Stimulated activated CD4-positive, alpha-beta T cell treated with anti-CD3 and anti-CD28 coated beads, Interleukin-4, amount 100 ng/mL, for 4 hours (primary cell): ENCODE results near the gene MAP3K12.
"Not testable (repeated sequence)": the region's sequence is repeated elsewhere in the genome, so short reads cannot be mapped to it uniquely, and the experiment has no call there.

Experiments
- DNase-seq, 2 experiments: peaks; one replicate each; pipeline ENCODE4 v3.0.0-alpha.2; 2020

MAP3K12 gene

GRCh38 chr12:53499266-53500141 is at the start of gene MAP3K12:
MAP3K12 (minus strand) TSS chr12:53499458; CDS start chr12:53487391, 12,067 bp downstream.
- peak; percentile 39 to 63 for DNase-seq

DNA sequence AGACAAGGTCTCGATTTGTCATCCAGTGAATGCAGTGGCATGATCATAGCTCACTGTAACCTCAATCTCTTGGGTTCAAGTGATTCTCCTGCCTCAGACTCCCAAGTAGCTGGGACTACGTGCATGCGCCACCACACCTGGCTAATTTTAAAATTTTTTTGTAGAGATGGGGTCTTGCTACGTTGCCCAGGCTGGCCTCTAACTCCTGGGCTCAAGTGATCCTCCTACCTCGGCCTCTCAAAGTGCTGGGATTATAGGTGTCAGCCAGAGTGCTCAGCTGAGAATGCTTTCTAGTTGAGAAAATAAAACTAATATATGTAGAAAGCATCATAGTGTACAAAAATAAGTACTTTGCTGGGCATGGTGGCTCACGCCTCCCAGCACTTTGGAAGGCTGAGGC is 49.1 kb upstream of the MAP3K12 start:
- DNase-seq, result not testable (repeated sequence)

- DNase-seq, result peak; percentile 23 to 52
Observed at GRCh38 chr12:53543539-53543938, 44.3 kb upstream of the MAP3K12 start.

DNA sequence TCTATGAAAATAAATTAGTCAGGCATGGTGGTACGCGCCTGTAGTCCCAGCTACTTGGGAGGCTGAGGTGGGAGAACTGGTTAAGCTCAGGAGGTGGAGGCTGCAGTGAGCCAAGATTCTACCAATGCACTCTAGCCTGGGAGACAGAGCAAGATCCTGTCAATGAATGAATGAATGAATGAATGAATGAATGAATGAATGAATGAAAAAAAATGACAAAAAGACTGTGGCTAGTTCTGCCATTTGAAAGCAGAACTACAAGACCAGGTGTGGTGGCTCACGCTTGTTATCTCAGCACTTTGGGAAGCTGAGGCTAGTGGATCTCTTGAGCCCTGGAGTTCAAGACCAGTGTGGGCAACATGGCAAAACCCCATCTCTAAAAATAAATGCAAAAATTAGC is 40.3 kb upstream of the MAP3K12 start:
- DNase-seq, result no peak

DNA sequence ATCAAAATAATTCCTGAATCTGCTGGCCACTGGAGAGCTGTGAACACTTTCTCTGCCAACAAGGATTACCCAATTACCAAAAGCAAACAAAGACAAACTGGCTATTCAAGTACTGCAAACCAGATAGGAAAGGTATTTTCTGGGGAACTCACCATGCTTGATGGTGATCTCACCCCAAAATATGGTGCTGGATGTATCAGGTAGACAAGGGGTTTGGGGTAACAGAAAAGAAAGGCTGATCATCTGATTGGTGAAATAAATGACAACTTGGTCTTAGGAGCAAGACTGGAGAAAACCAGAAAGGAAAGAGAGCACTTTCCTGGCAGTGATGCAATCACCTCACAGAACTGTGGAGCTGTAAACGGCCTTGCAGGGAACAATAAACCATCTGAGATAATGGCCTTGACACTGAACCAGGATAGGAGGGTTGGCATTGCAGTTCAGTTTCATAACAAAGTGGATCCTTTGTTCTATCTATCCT is 39.0 kb upstream of the MAP3K12 start:
- no peak for DNase-seq

DNA sequence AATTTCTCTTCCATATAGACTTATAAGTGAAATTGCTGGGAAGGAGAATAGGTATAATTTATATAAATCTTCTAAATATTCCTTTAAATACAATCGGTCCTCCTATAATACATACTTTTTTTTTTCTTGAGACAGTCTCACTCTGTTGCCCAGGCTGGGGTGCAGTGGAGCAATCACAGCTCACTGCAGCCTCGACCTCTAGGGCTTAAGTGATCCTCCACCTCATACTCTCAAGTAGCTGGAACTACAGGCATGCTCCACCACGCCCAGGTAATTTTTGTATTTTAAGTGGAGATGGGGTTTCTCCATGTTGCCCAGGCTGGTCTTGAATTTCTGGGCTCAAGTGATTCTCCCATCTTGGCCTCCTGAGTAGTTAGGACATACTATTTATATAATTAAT is 37.7 kb upstream of the MAP3K12 start:
- DNase-seq, result no peak

DNA sequence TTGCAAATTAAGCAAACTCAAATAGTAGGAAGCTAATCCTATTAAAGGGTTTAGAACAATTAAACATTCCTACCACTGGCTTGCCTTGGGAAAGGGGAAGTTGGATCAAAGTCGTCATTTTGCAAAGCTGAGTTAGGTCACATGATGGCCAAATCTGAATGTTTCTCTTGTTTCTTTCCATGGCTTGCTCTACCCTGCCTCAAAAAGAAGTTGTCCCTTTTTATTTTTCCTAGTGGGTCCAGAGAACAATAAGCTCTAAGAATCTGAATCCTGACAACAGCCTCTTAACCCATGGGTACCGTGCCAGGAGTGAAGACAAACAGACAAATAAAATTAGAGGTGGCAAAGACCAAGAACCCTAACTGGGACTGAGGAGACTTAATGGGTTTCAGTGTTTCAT is 34.2 kb upstream of the MAP3K12 start:
- DNase-seq, result no peak

DNA sequence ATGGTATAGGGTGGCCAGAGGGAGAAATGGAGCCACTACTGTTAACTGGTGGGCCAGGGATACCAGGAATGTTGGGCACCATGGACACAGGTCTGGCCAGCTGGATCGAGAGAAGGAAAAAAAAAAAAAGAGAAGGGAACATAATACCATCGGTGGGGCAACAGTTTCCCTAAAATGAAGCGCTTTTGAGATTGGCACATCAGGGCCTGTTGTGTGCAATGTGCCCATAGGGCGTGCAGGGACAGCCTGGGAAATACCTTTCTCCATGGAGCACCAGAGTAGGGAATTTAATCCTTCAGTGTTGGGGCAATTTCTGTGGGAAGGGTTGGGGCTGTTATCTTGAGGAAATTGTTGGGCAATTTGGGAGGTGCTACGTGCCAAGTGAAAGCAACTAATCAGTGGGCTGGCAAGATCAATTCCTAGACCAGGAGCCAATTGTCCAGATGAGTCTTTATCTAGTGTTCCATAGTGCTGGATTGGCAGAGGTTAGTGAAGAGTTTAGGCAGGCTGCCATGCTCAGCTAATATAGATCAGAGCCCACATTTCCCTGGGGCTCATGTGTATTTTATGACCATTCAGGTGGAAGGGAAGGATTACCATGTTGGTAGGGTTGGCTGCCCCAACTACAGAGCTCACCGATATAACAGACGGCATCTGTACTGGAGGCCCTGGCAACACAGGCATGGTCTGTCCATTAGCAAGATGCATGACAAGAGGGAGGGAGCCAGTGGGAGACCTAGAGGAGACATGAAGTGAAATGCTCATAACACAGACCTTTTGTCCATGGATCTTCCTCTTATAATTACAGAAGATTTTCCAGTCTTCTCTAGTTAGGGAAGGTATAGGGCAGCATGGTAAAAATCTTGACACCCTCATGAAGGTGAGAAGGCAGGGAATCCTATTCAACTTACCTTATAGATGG is 33.5 kb upstream of the MAP3K12 start:
- DNase-seq, result no peak

DNA sequence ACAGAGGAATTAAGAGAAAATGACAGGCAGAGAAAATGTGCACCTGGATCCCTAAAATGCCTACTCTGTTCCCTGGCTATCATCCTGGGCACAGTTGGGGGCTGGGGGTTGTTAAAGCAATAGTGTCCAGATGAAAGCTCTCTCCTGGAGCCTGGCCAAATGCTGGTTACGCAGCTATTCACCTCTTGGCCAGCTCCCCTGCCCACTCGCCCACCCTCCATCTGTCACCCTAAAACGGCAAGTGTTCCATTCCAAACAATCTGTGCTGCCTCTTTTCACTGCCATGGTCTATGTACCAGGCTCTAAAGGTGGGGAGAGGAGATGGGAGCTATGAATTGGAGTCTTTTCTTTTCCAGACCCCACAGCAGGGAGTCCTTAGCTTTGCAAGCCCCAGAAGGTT is 32.8 kb upstream of the MAP3K12 start:
- DNase-seq, result no peak

GRCh38 chr12:53530920-53531319 is 31.7 kb upstream of the MAP3K12 start:
- no peak for DNase-seq

DNA sequence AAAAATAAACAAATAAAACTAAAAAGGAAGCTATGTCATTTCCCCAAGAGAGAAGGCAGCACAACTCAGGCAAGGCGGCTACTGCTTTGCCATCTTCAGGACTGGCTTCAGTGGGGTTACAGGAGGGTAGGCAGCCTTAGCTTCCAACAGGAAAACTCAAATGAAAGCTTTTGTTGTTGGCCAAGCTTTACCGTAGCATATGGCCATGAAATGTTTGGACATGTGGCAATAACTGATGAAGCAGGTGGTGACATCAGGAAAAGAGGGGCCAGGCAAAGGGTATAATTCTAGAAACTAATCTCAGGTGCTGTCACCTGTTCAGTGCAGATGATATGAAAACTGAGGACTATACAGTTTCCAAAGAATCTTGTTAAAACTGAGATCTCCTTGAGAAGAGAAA is 30.8 kb upstream of the MAP3K12 start:
- DNase-seq, result no peak

- DNase-seq, result no peak
Observed at GRCh38 chr12:53524476-53524875, 25.2 kb upstream of the MAP3K12 start.

DNA sequence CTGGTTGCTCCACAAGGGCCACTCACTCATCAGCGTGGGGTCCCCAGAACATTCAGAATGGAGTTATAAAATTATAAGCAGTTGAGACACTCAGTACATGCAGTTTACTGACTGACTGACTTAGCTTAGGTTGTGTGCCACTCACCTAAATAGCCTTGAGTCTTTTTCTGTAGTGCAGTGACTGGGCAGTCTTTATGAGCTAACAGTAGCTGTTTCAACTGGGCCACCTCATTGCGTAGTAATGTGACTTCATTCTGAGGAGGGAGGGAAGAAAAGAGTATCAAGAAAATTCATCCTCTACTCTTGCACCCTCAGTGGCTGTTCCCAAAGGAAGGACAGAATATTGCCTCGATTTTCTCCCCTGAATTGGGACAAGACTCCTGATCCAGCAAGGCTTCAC is 23.9 kb upstream of the MAP3K12 start:
- no peak for DNase-seq

GRCh38 chr12:53518381-53518780 is 19.1 kb upstream of the MAP3K12 start:
- DNase-seq, result no peak

GRCh38 chr12:53516758-53517455 is 17.6 kb upstream of the MAP3K12 start:
- no peak for DNase-seq

DNA sequence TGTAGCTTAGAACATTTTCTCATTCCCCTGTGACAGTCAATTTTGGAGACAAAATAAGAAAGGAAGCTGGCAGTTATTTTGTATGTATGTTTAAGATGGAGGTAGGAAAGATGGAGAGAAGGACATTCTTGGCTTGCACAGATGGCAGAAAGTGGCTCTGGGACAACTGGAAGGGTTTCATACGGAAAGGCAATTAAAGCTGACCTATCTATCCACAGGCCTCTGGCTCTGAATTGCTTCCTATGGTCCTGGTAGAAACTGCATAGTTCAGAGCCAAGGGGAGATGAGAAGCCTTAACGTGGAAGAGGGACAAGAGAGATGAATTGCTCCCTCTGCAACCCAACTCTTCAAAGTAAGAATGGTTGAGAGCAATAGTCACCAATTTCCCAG is 16.0 kb upstream of the MAP3K12 start:
- no peak for DNase-seq

GRCh38 chr12:53514628-53515290 is 15.5 kb upstream of the MAP3K12 start:
- DNase-seq, result no peak

GRCh38 chr12:53513712-53514410 is 14.6 kb upstream of the MAP3K12 start:
- no peak for DNase-seq

DNA sequence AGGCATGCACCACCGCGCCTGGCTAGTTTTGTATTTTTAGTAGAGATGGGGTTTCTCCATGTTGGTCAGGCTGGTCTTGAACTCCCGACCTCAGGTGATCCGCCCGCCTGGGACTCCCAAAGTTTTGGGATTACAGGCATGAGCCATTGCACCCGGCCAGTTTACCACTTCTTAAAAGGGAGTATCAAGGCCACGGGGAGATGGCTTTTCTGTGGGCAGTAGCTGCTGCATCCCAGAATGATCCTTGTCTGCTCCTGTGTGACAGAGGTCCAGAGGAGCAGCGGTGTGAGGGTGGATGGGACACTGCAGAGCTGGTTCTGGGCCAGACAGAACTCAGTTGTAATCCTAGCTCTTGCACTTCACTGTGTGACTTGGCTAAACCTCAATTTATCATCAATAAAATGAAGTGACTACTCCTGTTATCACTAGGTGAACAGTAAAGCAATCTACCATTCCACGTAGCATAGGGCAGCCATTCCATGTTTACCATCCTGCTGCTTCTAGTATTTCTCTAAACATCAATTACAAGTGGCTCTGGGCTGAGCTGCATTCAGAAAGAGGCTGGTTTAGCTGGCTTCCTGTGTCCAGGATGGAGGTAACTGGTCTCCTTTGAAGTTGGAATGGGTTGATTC is 11.0 kb upstream of the MAP3K12 start:
- DNase-seq, result no peak

DNA sequence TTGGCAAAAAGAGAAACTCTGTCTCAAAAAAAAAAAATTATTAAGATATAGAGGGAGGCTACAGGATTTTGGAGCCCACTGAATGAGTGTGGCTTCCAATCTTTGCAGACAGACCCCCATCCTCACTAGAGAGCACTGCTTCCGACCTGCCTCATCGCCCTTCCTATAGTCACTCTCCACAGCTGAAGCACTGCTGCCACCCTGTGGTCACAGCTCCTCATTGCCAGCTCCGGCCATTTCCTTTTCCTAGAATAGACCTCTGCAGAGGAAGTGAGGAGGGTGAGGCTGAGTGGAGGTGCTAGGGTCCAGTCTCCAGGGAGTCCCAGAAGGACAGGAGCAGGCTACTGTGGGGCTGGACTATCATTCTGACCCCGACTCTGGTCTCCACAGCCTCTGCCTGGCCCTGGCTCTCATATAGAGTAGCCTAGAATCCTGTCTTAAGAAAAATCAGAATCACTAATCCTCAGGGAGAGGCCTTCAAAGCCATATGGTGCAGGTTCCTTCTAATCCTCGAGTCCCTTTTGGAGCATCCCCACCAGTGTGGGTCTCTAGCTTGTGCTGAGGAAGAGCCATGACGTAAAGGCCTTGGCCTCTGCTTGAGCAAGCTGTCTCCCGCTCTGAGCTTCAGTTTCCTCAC is 9.4 kb upstream of the MAP3K12 start:
- DNase-seq, result peak; percentile 71 to 75

DNA sequence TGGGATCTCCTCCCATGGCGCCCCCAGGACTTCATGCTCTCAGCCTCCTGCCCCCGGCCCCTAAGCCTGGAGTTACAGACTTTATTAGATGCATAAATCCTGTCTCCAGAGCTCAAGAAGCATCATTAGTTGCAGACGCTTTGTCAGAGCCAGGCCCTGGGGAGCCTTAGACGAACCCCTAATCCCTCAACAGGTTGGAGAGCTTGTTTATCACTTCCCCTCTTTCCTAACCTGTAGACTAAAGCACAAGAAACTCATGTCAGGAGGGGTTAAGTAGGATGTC is 8.3 kb upstream of the MAP3K12 start:
- DNase-seq, result no peak
